IMR-90 (cell line): ENCODE measurements around the gene PRKAR2A. TPM values are rescaled to one million over a fixed set of nuclear protein-coding genes. Genes with fewer than 3 reads are reported as not detected.

ENCODE experiments used
- ATAC-seq: fragments of 200-7000 bp; cut with Tn5 transposase; 2 replicates; pipeline ENCODE4 v1.9.1; 2020; ENCODE audit warnings: low read depth, mild to moderate bottlenecking, moderate library complexity
- BruUV-seq: library from RNA; stranded (reverse); fragments of 400-500 nt; replicated peaks from 2 replicates; lab custom pipeline; 2021; lab: Mats Ljungman, UMichigan
- CTCF ChIA-PET: fragments of 300-600 bp; formaldehyde crosslinking; extraction: SDS; loops from one replicate; lab custom pipeline; 2021; ENCODE audit warnings: antibody characterized with exemption; lab: Yijun Ruan, JAX
- POLR2A ChIA-PET: fragments of 300-600 bp; sonication (Branson Sonifier 250); formaldehyde crosslinking; loops from one replicate; lab custom pipeline; 2022; ENCODE audit warnings: antibody characterized with exemption; ENCODE audit not compliant: unreplicated experiment; lab: Charles Lee
- DNase-seq: peaks from one replicate; pipeline ENCODE4 v3.0.0; 2013
- H2AFZ ChIP-seq: replicated peaks from 2 replicates; pipeline ENCODE3; 2013; ENCODE audit warnings: low read length, mild to moderate bottlenecking; ENCODE audit not compliant: poor library complexity
- H2AK5ac ChIP-seq: 2 replicates; pipeline ENCODE4 v1.6.1; 2013; ENCODE audit warnings: low read depth, low read length, inconsistent platforms
- H2AK9ac ChIP-seq: replicated peaks from 2 replicates; pipeline ENCODE3; 2013; ENCODE audit warnings: mild to moderate bottlenecking, low read depth, low read length, moderate library complexity; ENCODE audit not compliant: poor library complexity
- H2BK120ac ChIP-seq: 2 replicates; pipeline ENCODE4 v1.6.1; 2013; ENCODE audit warnings: low read depth, low read length, inconsistent platforms
- H2BK15ac ChIP-seq: 3 replicates; pipeline ENCODE4 v1.6.1; 2013; ENCODE audit warnings: low read depth, low read length, inconsistent platforms
- H2BK20ac ChIP-seq: 2 replicates; pipeline ENCODE4 v1.6.1; 2013; ENCODE audit warnings: low read depth, mild to moderate bottlenecking, inconsistent platforms, low read length, moderate library complexity
- H2BK5ac ChIP-seq: 2 replicates; pipeline ENCODE4 v1.6.1; 2013; ENCODE audit warnings: mild to moderate bottlenecking, low read depth, low read length, inconsistent platforms; ENCODE audit not compliant: poor library complexity, severe bottlenecking
- H3K14ac ChIP-seq: replicated peaks from 2 replicates; pipeline ENCODE4 v1.6.1; 2013; ENCODE audit warnings: low read depth, low read length, inconsistent platforms
- H3K18ac ChIP-seq: 2 replicates; pipeline ENCODE4 v1.6.1; 2013; ENCODE audit warnings: low read depth, low read length, control low read depth
- H3K23ac ChIP-seq: 2 replicates; pipeline ENCODE4 v1.6.1; 2013; ENCODE audit warnings: low read depth, low read length, inconsistent platforms
- H3K27ac ChIP-seq: 2 replicates; pipeline ENCODE4 v1.5.1; 2013; ENCODE audit warnings: mild to moderate bottlenecking, control low read depth, low read length; ENCODE audit not compliant: insufficient read depth
- H3K27me3 ChIP-seq: 2 replicates; pipeline ENCODE4 v1.6.1; 2013; ENCODE audit warnings: low read length; ENCODE audit not compliant: control insufficient read depth, insufficient read depth
- H3K36me3 ChIP-seq: 2 replicates; pipeline ENCODE4 v1.6.1; 2013; ENCODE audit warnings: low read length, mixed read lengths; ENCODE audit not compliant: control insufficient read depth, insufficient read depth
- H3K4ac ChIP-seq: 2 replicates; pipeline ENCODE4 v1.6.1; 2013; ENCODE audit warnings: low read depth, low read length, inconsistent platforms
- H3K4me1 ChIP-seq: 2 replicates; pipeline ENCODE4 v1.6.1; 2013; ENCODE audit warnings: low read length, mixed read lengths; ENCODE audit not compliant: control insufficient read depth, insufficient read depth
- H3K4me2 ChIP-seq: 2 replicates; pipeline ENCODE4 v1.6.1; 2013; ENCODE audit warnings: low read depth, mild to moderate bottlenecking, control low read depth, low read length, moderate library complexity
- H3K4me3 ChIP-seq: 2 replicates; pipeline ENCODE4 v1.5.1; 2013; ENCODE audit warnings: low read depth, mild to moderate bottlenecking, control low read depth, low read length, moderate library complexity; ENCODE audit not compliant: insufficient read depth
- H3K56ac ChIP-seq: 2 replicates; pipeline ENCODE4 v1.6.1; 2013; ENCODE audit warnings: low read length, inconsistent platforms; ENCODE audit not compliant: insufficient read depth; ENCODE audit errors: extremely low read depth
- H3K79me1 ChIP-seq, 2 experiments: 2 replicates each; pipeline ENCODE4 v1.6.1; 2013; ENCODE audit warnings: low read length in 2 of 2, inconsistent platforms in 1 of 2, low read depth in 1 of 2
- H3K9ac ChIP-seq: 2 replicates; pipeline ENCODE4 v1.6.1; 2013; ENCODE audit warnings: low read depth, low read length, control low read depth
- H3K9me1 ChIP-seq: 2 replicates; pipeline ENCODE4 v1.6.1; 2013; ENCODE audit warnings: low read length, inconsistent platforms; ENCODE audit not compliant: insufficient read depth
- H3K9me3 ChIP-seq: 2 replicates; pipeline ENCODE4 v1.6.1; 2013; ENCODE audit warnings: low read length; ENCODE audit not compliant: control insufficient read depth, insufficient read depth
- H4K20me1 ChIP-seq: 2 replicates; pipeline ENCODE4 v1.6.1; 2013; ENCODE audit warnings: low read length, inconsistent platforms; ENCODE audit not compliant: insufficient read depth
- H4K5ac ChIP-seq: 2 replicates; pipeline ENCODE4 v1.6.1; 2013; ENCODE audit warnings: mild to moderate bottlenecking, low read depth, low read length, control low read depth
- H4K8ac ChIP-seq, 2 experiments: 2 replicates each; pipeline ENCODE4 v1.6.1; 2013; ENCODE audit warnings: low read depth in 2 of 2, low read length in 2 of 2, control low read depth in 1 of 2, inconsistent platforms in 1 of 2
- H4K91ac ChIP-seq: 2 replicates; pipeline ENCODE4 v1.6.1; 2013; ENCODE audit warnings: low read depth, low read length, inconsistent platforms; ENCODE audit not compliant: insufficient read depth
- CHD1 ChIP-seq: IDR thresholded peaks from 2 replicates; pipeline ENCODE4 v1.6.1; 2012; ENCODE audit warnings: low read depth, low read length, improper control_type of control experiment
- MAZ ChIP-seq: IDR thresholded peaks from 2 replicates; pipeline ENCODE4 v1.6.1; 2012; ENCODE audit warnings: low read depth, mild to moderate bottlenecking, low read length, improper control_type of control experiment, moderate library complexity, borderline replicate concordance
- SMC3 ChIP-seq: fragments of 150-350 bp; IDR thresholded peaks from 2 replicates; pipeline ENCODE4 v1.6.1; 2016; ENCODE audit warnings: low read depth, mild to moderate bottlenecking, antibody characterized with exemption, low read length, moderate library complexity
- WGBS, 2 experiments: methylation state at CpG; one replicate each; pipeline versions ENCODE4 v1.1.5 to v1.1.7; 2013; ENCODE audit warnings: missing lambda C conversion rate in 2 of 2; ENCODE audit not compliant: insufficient read length in 1 of 2; ENCODE audit errors: extremely low coverage in 2 of 2; 5-methylcytosine and 5-hydroxymethylcytosine counted together
- dilution Hi-C: fragments of 300-500 bp; cut with HindIII; formaldehyde crosslinking; loops from one replicate; pipeline ENCODE4 v1.14.3; 2018; ENCODE audit warnings: low sequenced_read_pairs; ENCODE audit not compliant: unreplicated experiment
- in situ Hi-C: fragments of 300-500 bp; cut with MboI; formaldehyde crosslinking; loops from 3 replicates; pipeline ENCODE4 v1.14.3; 2019; ENCODE audit warnings: low sequenced_read_pairs, inconsistent platforms, mixed read lengths
- intact Hi-C: fragments of 100-400 bp; cut with micrococcal nuclease; formaldehyde crosslinking; loops from 2 replicates; pipeline ENCODE4 v1.10.0; 2022
- polyA plus RNA-seq, 3 experiments: library from polyadenylated mRNA; depleted of rRNA; stranded (reverse); fragments of >200 nt; gene quantifications; 2 replicates each; pipeline ENCODE4 v1.2.3, GENCODE V29; 2012; ENCODE audit warnings: low replicate concordance in 1 of 3
- total RNA-seq: library from RNA; depleted of rRNA; stranded (reverse); fragments of >200 nt; gene quantifications from 2 replicates; pipeline ENCODE4 v1.2.3, GENCODE V29; 2012

Gene PRKAR2A
- total and polyA plus RNA-seq, 2 of the 4 experiments (the other 2 are of a cell fraction): 11.3 to 48.2 TPM

DNA sequence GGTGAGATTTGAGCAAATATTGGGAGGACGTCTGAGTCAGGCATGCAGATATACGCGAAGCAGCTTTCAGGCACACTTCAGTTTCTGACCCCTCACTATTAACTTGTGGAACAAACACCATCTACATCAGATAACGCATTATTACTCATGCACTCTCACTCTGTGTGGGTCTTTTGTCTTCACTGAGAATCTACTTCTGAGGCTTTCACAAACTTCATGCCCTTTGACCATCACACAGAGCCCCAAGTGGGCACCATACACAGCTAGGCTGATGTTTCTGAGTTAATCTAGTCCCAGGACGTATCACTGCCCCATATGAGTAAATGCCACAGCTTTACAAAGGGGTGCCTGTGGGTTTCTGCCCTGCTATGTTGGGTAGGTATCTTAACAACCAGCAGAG lies 91.0 kb downstream of the PRKAR2A start:
- no peak overlapping the region for H3K18ac ChIP-seq
- dilution Hi-C loops (no loop called here), in situ Hi-C loops (no loop called here), intact Hi-C loops (no loop called here)
- H3K9me1 ChIP-seq: no peaks in the 10 kb centered on the region
- H2BK5ac ChIP-seq: no peak overlapping the region
- H3K4ac ChIP-seq: no peak overlapping the region
- H4K5ac ChIP-seq: no peak overlapping the region
- H2AK9ac ChIP-seq: no peak overlapping the region
- H4K91ac ChIP-seq: no peak overlapping the region
- no peak overlapping the region for H3K4me3 ChIP-seq
- peaks cover 15% of the 10 kb centered on the region for H3K36me3 ChIP-seq
- H2AK5ac ChIP-seq: no peak overlapping the region
- ATAC-seq (no peak), DNase-seq (no peak)
- TF ChIP-seq MAZ (no peak), CHD1 (no peak), SMC3 (no peak)
- WGBS, 2 experiments: 83% methylated on average over 3 of the region's 5 CpGs; no CpG with 5 or more reads in 1 of the 2 experiments
- H3K79me1 ChIP-seq: 0 out of 4 replicates have a peak, but pooled peaks cover 0 to 4% of the 10 kb centered on the region in 2 experiments
- no TSS peak for BruUV-seq
- no peaks in the 10 kb centered on the region for H3K9me3 ChIP-seq
- H3K27me3 ChIP-seq: no peaks in the 10 kb centered on the region
- no peaks in the 10 kb centered on the region for H3K4me1 ChIP-seq
- no peak overlapping the region for H3K23ac ChIP-seq
- no peak overlapping the region for H3K27ac ChIP-seq
- no peak overlapping the region for H3K9ac ChIP-seq
- ChIA-PET CTCF (interaction anchor here (0.9 to 1.0 kb wide), 2 partner anchors 17 kb away, joined by 3 to 6 read pairs; no protein-coding TSS in a partner anchor), POLR2A (no interaction called here)
- no peak overlapping the region for H2AFZ ChIP-seq
- H3K4me2 ChIP-seq: no peak overlapping the region
- H2BK120ac ChIP-seq: no peak overlapping the region
- no peak overlapping the region for H3K56ac ChIP-seq
- no peaks in the 10 kb centered on the region for H4K20me1 ChIP-seq
- no peak overlapping the region for H4K8ac ChIP-seq
- H2BK15ac ChIP-seq: no peak overlapping the region
- H3K14ac ChIP-seq: no peak overlapping the region
- H2BK20ac ChIP-seq: no peak overlapping the region
